Smooth muscle cell (in vitro differentiated cells): Measurements from ENCODE around the gene RTN4R. TPM values are rescaled to one million over a fixed set of nuclear protein-coding genes. Genes with fewer than 3 reads are reported as not detected.

ENCODE experiments used
- DNase-seq: peaks from one replicate; lab custom pipeline; 2025; ENCODE audit not compliant: unreplicated experiment; lab: John Stamatoyannopoulos, UW
- H2AFZ ChIP-seq: fragments of 200-600 bp; sonication (generic); 2 replicates; pipeline ENCODE4 v1.6.0; 2016; ENCODE audit warnings: antibody characterized with exemption, low read depth, mild to moderate bottlenecking
- H3F3A ChIP-seq: fragments of 200-600 bp; sonication (generic); 2 replicates; pipeline ENCODE4 v1.6.0; 2017; ENCODE audit warnings: antibody characterized with exemption, low read depth
- H3K27ac ChIP-seq: fragments of 200-600 bp; sonication (generic); 2 replicates; pipeline ENCODE4 v1.5.1; 2016; ENCODE audit warnings: low read depth, mild to moderate bottlenecking
- H3K27me3 ChIP-seq: fragments of 200-600 bp; sonication (generic); 2 replicates; pipeline ENCODE4 v1.6.1; 2016; ENCODE audit warnings: low read depth, mild to moderate bottlenecking
- H3K36me3 ChIP-seq: fragments of 200-600 bp; sonication (generic); 2 replicates; pipeline ENCODE4 v1.5.1; 2016; ENCODE audit warnings: low read depth
- H3K4me1 ChIP-seq: fragments of 200-600 bp; sonication (generic); 2 replicates; pipeline ENCODE4 v1.5.1; 2016; ENCODE audit warnings: low read depth
- H3K4me2 ChIP-seq: fragments of 200-600 bp; sonication (generic); 2 replicates; pipeline ENCODE4 v1.6.0; 2016; ENCODE audit warnings: mild to moderate bottlenecking
- H3K4me3 ChIP-seq: fragments of 200-600 bp; sonication (generic); 2 replicates; pipeline ENCODE4 v1.5.1; 2016; ENCODE audit warnings: mild to moderate bottlenecking
- H3K79me2 ChIP-seq: fragments of 200-600 bp; sonication (generic); 2 replicates; pipeline ENCODE4 v1.6.0; 2016; ENCODE audit warnings: low read depth, mild to moderate bottlenecking
- H3K9ac ChIP-seq: fragments of 200-600 bp; sonication (generic); 2 replicates; pipeline ENCODE4 v1.6.0; 2016; ENCODE audit warnings: low read depth
- H3K9me3 ChIP-seq: fragments of 200-600 bp; sonication (generic); replicated peaks from 2 replicates; pipeline ENCODE4 v1.5.1; 2016; ENCODE audit warnings: low read depth
- H4K20me1 ChIP-seq: fragments of 200-600 bp; sonication (generic); 2 replicates; pipeline ENCODE4 v1.6.0; 2016; ENCODE audit warnings: low read depth
- WGBS: methylation state at CpG from one replicate; pipeline ENCODE4 v1.1.7; 2016; ENCODE audit warnings: low lambda C conversion rate; 5-methylcytosine and 5-hydroxymethylcytosine counted together
- polyA plus RNA-seq: library from polyadenylated mRNA; unstranded; fragments of >200 nt; fragmentation: Nextera tagmentation; extraction: Ambion mirVana; gene quantifications from 2 replicates; pipeline ENCODE4 v1.2.1, GENCODE V29; 2016
- total RNA-seq: library from RNA; depleted of rRNA; stranded (reverse); fragments of >200 nt; gene quantifications from 2 replicates; pipeline ENCODE4 v1.2.3, GENCODE V29; 2014
- TF ChIP-seq, protein P1 (sequence below): fragments of 200-600 bp; sonication (generic); IDR thresholded peaks from 2 replicates; pipeline ENCODE4 v1.5.1; 2017; ENCODE audit warnings: borderline replicate concordance, mild to moderate bottlenecking, antibody characterized with exemption; ENCODE audit not compliant: insufficient read depth, poor library complexity, severe bottlenecking

Gene RTN4R
- total and polyA plus RNA-seq, 2 experiments from 2014 or later, result 1.8 to 4.7 TPM

DNA sequence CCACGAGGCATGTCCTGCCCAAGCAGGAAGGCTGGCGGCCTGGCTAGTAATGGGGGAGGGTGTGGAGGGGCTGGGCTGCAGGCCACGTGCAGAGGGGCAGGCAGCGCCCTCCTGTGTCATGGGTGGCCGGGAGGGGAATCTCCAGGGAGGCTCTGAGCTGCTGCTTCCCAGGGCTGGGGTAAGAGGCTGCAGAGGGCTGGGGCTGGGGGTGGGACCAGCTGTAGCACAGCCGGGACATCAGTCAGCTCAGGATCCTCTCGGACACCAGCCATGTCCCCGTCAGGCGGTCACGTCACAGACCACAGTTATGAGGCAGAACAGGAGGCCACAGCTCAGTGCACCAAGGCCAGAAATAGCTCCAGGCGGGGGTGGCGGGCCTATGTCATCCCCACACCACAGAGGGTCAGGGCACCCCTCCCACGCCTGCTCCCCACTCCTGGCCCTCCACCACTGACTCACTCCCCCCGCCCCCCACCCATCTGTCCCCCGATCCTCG lies 21.1 kb downstream of the RTN4R start:
- Histone ChIP-seq H3K4me2 (peak overlapping the region; percentile 8), H3K36me3 (no peaks in the 10 kb centered on the region), H3K9ac (no peak overlapping the region), H2AFZ (no peak overlapping the region), H3K27ac (no peak overlapping the region), H3F3A (no peaks in the 10 kb centered on the region), H3K9me3 (no peaks in the 10 kb centered on the region), H3K4me3 (no peak overlapping the region), H3K79me2 (no peaks in the 10 kb centered on the region), H3K4me1 (peaks cover 31% of the 10 kb centered on the region), H4K20me1 (no peaks in the 10 kb centered on the region), H3K27me3 (no peaks in the 10 kb centered on the region)
- DNase-seq, result no peak
- TF ChIP-seq, protein P1, sequence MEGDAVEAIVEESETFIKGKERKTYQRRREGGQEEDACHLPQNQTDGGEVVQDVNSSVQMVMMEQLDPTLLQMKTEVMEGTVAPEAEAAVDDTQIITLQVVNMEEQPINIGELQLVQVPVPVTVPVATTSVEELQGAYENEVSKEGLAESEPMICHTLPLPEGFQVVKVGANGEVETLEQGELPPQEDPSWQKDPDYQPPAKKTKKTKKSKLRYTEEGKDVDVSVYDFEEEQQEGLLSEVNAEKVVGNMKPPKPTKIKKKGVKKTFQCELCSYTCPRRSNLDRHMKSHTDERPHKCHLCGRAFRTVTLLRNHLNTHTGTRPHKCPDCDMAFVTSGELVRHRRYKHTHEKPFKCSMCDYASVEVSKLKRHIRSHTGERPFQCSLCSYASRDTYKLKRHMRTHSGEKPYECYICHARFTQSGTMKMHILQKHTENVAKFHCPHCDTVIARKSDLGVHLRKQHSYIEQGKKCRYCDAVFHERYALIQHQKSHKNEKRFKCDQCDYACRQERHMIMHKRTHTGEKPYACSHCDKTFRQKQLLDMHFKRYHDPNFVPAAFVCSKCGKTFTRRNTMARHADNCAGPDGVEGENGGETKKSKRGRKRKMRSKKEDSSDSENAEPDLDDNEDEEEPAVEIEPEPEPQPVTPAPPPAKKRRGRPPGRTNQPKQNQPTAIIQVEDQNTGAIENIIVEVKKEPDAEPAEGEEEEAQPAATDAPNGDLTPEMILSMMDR, result no peak
- 53% methylated on average over 14 of the region's 16 CpGs for WGBS

DNA sequence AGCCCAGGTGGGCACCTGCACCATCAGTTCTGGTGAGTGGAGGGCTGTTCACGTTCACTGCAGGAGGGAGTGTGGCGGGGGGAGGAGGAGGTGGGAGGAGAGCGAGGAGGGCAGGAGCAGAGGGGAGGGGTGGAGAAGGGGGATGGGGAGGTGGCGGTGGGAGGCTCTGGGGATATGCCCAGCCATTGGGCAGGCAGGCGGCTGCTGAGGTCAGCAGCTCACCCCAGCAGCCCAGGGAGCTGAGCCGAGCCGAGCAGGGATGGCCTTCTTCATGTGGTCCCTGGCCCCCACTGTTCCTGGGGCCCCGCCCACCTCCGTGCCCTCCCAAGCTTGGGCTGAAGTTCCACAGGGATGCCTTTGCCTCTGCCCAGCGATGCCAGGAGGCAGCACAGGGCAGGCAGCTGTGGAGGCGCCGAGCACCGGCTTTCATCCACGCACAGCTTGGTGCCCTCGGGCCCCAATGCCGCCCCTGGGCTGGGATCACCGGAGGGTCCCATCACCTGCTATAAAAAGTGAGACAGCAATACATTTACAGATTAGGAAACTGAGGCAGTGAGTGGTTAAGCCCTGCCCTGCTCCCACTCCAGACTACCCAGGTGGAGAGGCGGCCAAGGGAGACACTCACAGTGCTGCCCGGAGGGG lies 21.6 kb downstream of the RTN4R start:
- WGBS, result 95% methylated on average over 13 of the region's 19 CpGs
- Histone ChIP-seq H3F3A (no peaks in the 10 kb centered on the region), H3K9ac (no peak overlapping the region), H3K4me3 (no peak overlapping the region), H3K27me3 (no peaks in the 10 kb centered on the region), H4K20me1 (no peaks in the 10 kb centered on the region), H3K4me1 (peaks cover 31% of the 10 kb centered on the region), H3K27ac (no peak overlapping the region), H3K9me3 (no peaks in the 10 kb centered on the region), H3K36me3 (no peaks in the 10 kb centered on the region), H3K79me2 (no peaks in the 10 kb centered on the region), H3K4me2 (peak overlapping the region; percentile 8), H2AFZ (no peak overlapping the region)
- DNase-seq, result no peak
- TF ChIP-seq, protein P1, result no peak

DNA sequence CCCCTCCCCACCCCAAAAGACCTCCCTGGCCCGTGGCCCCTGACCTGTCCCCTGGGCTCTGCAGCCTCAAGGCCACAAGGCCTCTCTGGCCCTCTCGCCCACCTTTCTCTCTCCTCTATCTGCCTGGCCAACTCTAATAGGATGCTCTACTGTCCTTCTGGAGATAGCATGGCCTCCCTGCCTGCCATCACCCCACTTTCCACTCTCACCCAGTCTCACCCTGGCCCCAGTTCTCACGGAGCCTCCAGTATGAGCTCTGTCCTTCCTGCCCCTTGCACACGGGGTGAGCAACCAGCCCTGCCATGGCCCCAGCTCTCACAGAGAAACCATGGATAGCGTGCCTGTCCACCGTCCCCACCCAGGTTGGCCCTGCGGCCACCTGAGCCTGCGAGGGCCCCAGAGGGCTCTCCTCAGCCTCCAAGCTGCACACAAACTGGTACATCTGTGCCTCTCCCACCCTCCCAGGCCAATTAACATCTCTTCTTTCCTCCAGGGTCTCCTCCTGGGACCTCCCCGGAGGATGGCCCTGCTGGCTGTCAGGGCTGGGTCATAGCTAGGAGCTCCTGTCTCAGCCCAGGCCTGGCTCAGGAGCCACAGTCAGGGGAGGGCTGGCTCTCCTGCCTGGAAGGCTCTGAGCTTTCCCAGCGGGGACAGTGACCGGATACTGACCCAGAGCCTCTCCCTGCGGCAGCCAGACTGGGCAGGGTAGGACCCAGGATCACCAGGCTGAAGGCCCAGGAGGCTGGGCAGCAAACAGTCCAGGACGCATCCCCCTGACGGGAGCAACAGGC lies 22.3 kb downstream of the RTN4R start:
- Histone ChIP-seq H3K9me3 (no peaks in the 10 kb centered on the region), H3F3A (no peaks in the 10 kb centered on the region), H4K20me1 (no peaks in the 10 kb centered on the region), H3K27ac (no peak overlapping the region), H3K79me2 (no peaks in the 10 kb centered on the region), H3K4me3 (no peak overlapping the region), H3K36me3 (no peaks in the 10 kb centered on the region), H3K27me3 (no peaks in the 10 kb centered on the region), H3K9ac (no peak overlapping the region), H3K4me1 (peaks cover 31% of the 10 kb centered on the region), H3K4me2 (no peak overlapping the region), H2AFZ (no peak overlapping the region)
- DNase-seq, result no peak
- WGBS, result 89% methylated on average over 13 of the region's 14 CpGs
- TF ChIP-seq, protein P1, result no peak
